Heart right ventricle (tissue), 16 donors: ENCODE data around the gene NUDT1. TPM values are rescaled to one million over a fixed set of nuclear protein-coding genes. Genes with fewer than 3 reads are reported as not detected.

Experiments
- ATAC-seq, 8 donors: fragments of 200-7000 bp; cut with Tn5 transposase; one replicate each; pipeline ENCODE4 v1.9.1; 2020; ENCODE audit warnings: mild to moderate bottlenecking in 8 of 8, moderate library complexity in 8 of 8, moderate number of reproducible peaks in 1 of 8
- DNase-seq, 2 donors: peaks; one replicate each; pipeline ENCODE4 v3.0.0-alpha.2; 2020
- H3K27ac ChIP-seq, 10 donors: fragments of 200-600 bp; sonication (generic) in 2 of 10; one replicate each; pipeline versions ENCODE4 v1.5.0 to v1.8.0; 2020 to 2022; ENCODE audit warnings: mild to moderate bottlenecking in 3 of 10
- H3K27me3 ChIP-seq, 7 donors: fragments of 200-600 bp; one replicate each; pipeline ENCODE4 v1.8.0; 2021 to 2022; ENCODE audit warnings: mild to moderate bottlenecking in 2 of 7
- H3K36me3 ChIP-seq, 9 donors: fragments of 200-600 bp; sonication (generic) in 1 of 9; one replicate each; pipeline versions ENCODE4 v1.5.0 to v1.8.0; 2020 to 2022; ENCODE audit warnings: mild to moderate bottlenecking in 2 of 9
- H3K4me1 ChIP-seq, 9 donors: fragments of 200-600 bp; sonication (generic) in 1 of 9; one replicate each; pipeline versions ENCODE4 v1.5.0 to v1.8.0; 2020 to 2022; ENCODE audit warnings: mild to moderate bottlenecking in 4 of 9
- H3K4me3 ChIP-seq, 10 donors: fragments of 200-600 bp; sonication (generic) in 2 of 10; one replicate each; pipeline versions ENCODE4 v1.5.0 to v1.8.0; 2020 to 2022; ENCODE audit warnings: mild to moderate bottlenecking in 7 of 10, moderate library complexity in 2 of 10
- H3K9me3 ChIP-seq, 11 donors: fragments of 200-600 bp in 10 of 11; sonication (generic) in 2 of 11; one replicate each; pipeline versions ENCODE4 v1.5.0 to v1.8.0; 2013 to 2022; ENCODE audit warnings: mild to moderate bottlenecking in 2 of 11, control low read depth in 1 of 11, moderate library complexity in 1 of 11
- CTCF ChIP-seq, 9 donors: fragments of 200-600 bp; sonication (generic) in 2 of 9; IDR thresholded peaks; one replicate each; pipeline versions ENCODE4 v1.5.0 to v1.8.0; 2021 to 2022; ENCODE audit warnings: antibody characterized with exemption in 9 of 9, mild to moderate bottlenecking in 5 of 9, moderate library complexity in 1 of 9
- WGBS, 2 donors: extraction: QIAGEN DNeasy Blood & Tissue Kit; methylation state at CpG; one replicate each; pipeline ENCODE4 v1.1.7; 2013; ENCODE audit warnings: inconsistent platforms in 1 of 2; 5-methylcytosine and 5-hydroxymethylcytosine counted together
- intact Hi-C, 10 donors: fragments of 100-400 bp; cut with DNase I; formaldehyde crosslinking; loops; one replicate each; pipeline versions ENCODE4 v1.11.1 to v1.14.2; 2022
- polyA plus RNA-seq, 2 donors: library from polyadenylated mRNA; stranded (reverse); fragments of 200-250 nt; gene quantifications; one replicate each; pipeline ENCODE4 v1.2.3, GENCODE V29; 2013
- total RNA-seq, 10 donors: library from RNA; stranded (reverse); fragmentation: NEBNext Ultra II Directional in 3 of 10; extraction: Animal tissue kit (Norgen Biotek cat#: 25700) in 3 of 10; gene quantifications; one replicate each; pipeline versions ENCODE4 v1.2.1 to v1.2.4, GENCODE V29; 2021 to 2023
- donor health status: Arrhythmogenic right ventricular cardiomyopathy.
- donor health status: ischemic (EF 13 %, LVEDD 7.1; RV severe dilation, severe dysfunction).
- donor health status: healthy with polysubstance abuse.
- donor health status: DM: no; HTN: yes; CAD: no.
- donor health status: DM: no; HTN: no; CAD: no.
- donor health status: ischemic (EF 25% LVEDD 6.9; RV normal size, moderate dysfunction).
- donor health status: ischemic (EF 25% LVEDD 5.7; RV mildly dilated, moderate dysfunction).
- donor health status: healthy.
- donor health status: DM: yes; HTN: yes; CAD: no.
- donor health status: Ischemic cardiomyopathy.
- donor health status: ischemic (EF 35%, LVEDD 5.7; RV mildly dilated, moderate dysfunction).
- donor health status: nonischemic (EF 11% LVEDD 7.7; RV severe dilation, severe dysfunction).
- donor health status: DM: yes; HTN: yes; CAD: no.
- donor health status: PGD.
- donor health status: ischemic (EF 29% LVEDD 5.4; RV normal size, mild dysfunction).
- donor health status: nonischemic (EF 23%, LVEDD 6.1; RV moderate dilation, normal function).

The NUDT1 gene
- total and polyA plus RNA-seq, 12 donors: 7.7 to 35.8 (median 12.8) TPM

GRCh38 chr7:2211259-2211880 is 30.7 kb upstream of the NUDT1 start:
- DNase-seq: no peak
- no peak overlapping the region for H3K4me3 ChIP-seq
- no peaks in the 10 kb centered on the region for H3K27me3 ChIP-seq
- ATAC-seq: no peak
- TF ChIP-seq CTCF (IDR thresholded peaks at IDR 0.05): no peak
- no peak overlapping the region for H3K27ac ChIP-seq
- peaks cover 0 to 88% (median 16%) of the 10 kb centered on the region in 9 donors for H3K36me3 ChIP-seq
- intact Hi-C loops: loop anchor here in 4 of 10 donors (2.0 to 10.0 kb wide), 5 partner anchors 399 to 637 kb away; partner anchors contain the start of gene PSMG3 (in 1 of the 4)
- H3K4me1 ChIP-seq: peaks cover 0 to 34% (median 10%) of the 10 kb centered on the region in 9 donors
- peaks cover 0 to 3% (median 0%) of the 10 kb centered on the region in 11 donors for H3K9me3 ChIP-seq
- 89 to 90% methylated on average over 15 of the region's 15 CpGs for WGBS, 2 donors

- intact Hi-C loops: loop anchor here in 4 of 10 donors (2.0 to 10.0 kb wide), 5 partner anchors 400 to 637 kb away; partner anchors contain the start of gene PSMG3 (in 1 of the 4)
- Histone ChIP-seq H3K4me3 (no peak overlapping the region), H3K27me3 (no peaks in the 10 kb centered on the region), H3K27ac (no peak overlapping the region), H3K9me3 (peaks cover 0 to 3% (median 0%) of the 10 kb centered on the region in 11 donors), H3K4me1 (peaks cover 0 to 34% (median 10%) of the 10 kb centered on the region in 9 donors), H3K36me3 (peaks cover 0 to 90% (median 19%) of the 10 kb centered on the region in 9 donors)
- ATAC-seq (no peak), DNase-seq (no peak)
- 94 to 98% methylated on average over 13 of the region's 13 CpGs for WGBS, 2 donors
- no peak for TF ChIP-seq CTCF (IDR thresholded peaks at IDR 0.05)
These were observed 30.1 kb upstream of the NUDT1 start for GRCh38 chr7:2211926-2212325.

- TF ChIP-seq CTCF (IDR thresholded peaks at IDR 0.05): no peak
- 99% methylated on average over 10 of the region's 10 CpGs for WGBS, 2 donors
- H3K36me3 ChIP-seq: peaks cover 0 to 89% (median 21%) of the 10 kb centered on the region in 9 donors
- H3K27me3 ChIP-seq: no peaks in the 10 kb centered on the region
- intact Hi-C loops: loop anchor here in 4 of 10 donors (5.0 to 10.0 kb wide), 4 partner anchors 401 to 638 kb away; partner anchors contain the start of gene PSMG3 (in 1 of the 4)
- peak overlapping the region in 1 of 10 donors; percentile 60 for H3K27ac ChIP-seq
- H3K4me3 ChIP-seq: no peak overlapping the region
- DNase-seq (no peak), ATAC-seq (no peak)
- peaks cover 0 to 3% (median 0%) of the 10 kb centered on the region in 11 donors for H3K9me3 ChIP-seq
- H3K4me1 ChIP-seq: peaks cover 0 to 34% (median 10%) of the 10 kb centered on the region in 9 donors
These were observed 29.1 kb upstream of the NUDT1 start for GRCh38 chr7:2212906-2213305.

- DNase-seq: peak; percentile 59 to 71
- peaks cover 0 to 3% (median 0%) of the 10 kb centered on the region in 11 donors for H3K9me3 ChIP-seq
- H3K36me3 ChIP-seq: peaks cover 0 to 89% (median 20%) of the 10 kb centered on the region in 9 donors
- H3K4me3 ChIP-seq: no peak overlapping the region
- ATAC-seq: peak; percentile 72 to 91 (median 80)
- H3K27me3 ChIP-seq: no peaks in the 10 kb centered on the region
- no peak for TF ChIP-seq CTCF (IDR thresholded peaks at IDR 0.05)
- intact Hi-C loops: loop anchor here in 4 of 10 donors (5.0 to 10.0 kb wide), 4 partner anchors 401 to 639 kb away; partner anchors contain the start of gene PSMG3 (in 1 of the 4)
- peaks cover 0 to 34% (median 10%) of the 10 kb centered on the region in 9 donors for H3K4me1 ChIP-seq
- peak overlapping the region in 9 of 10 donors; percentile 31 to 79 (median 72) for H3K27ac ChIP-seq
- WGBS, 2 donors: 66 to 74% methylated on average over 15 of the region's 15 CpGs
These were observed 28.3 kb upstream of the NUDT1 start for GRCh38 chr7:2213551-2214215.
